ENCODE measurements around the gene BRD1.
"Not testable (repeated sequence)": the region's sequence is repeated elsewhere in the genome, so short reads cannot be mapped to it uniquely, and the experiment has no call there.

BRD1 gene

DNA sequence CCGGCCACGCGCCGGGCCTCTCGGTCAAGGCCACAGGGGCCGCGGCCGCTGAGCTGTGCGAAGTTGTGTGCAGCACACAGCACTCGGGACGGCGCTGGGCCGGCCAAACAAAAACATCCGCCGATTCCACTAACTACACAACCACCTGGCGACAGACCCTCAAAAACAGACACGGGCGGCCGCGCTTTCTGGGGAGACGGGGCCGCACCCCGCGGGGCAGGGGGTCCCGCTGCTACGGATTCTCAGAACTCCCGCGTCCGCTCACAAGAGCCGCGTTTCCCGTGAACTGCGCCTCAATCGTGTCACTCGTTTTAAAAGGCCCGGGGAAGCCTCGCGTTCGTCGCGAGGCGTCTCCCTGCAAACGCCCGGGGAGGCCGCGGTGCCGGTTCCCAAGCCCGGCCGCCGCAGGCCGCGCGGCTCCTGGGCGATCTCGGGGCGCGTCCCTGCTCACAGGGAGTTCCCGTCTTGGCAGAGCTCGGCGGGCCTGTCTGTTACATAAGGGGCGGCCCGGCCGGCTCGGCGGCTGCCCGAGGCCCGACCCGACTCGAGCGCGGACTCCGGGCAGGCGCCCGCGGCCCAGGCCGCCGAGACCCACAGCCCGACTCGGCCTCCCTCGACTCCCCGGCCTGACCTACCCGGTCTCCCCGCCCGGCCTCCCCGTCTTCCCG is 936 bp downstream of the BRD1 start:
- no peak for DNase-seq (ENCODE audit: low spot score)

GRCh38 chr22:49825944-49826602 is 1.6 kb downstream of the BRD1 start:
- DNase-seq (ENCODE audit: low spot score): no peak

- DNase-seq (ENCODE audit: low spot score): no peak
Measured at GRCh38 chr22:49825436-49825835, 2.2 kb downstream of the BRD1 start.

DNA sequence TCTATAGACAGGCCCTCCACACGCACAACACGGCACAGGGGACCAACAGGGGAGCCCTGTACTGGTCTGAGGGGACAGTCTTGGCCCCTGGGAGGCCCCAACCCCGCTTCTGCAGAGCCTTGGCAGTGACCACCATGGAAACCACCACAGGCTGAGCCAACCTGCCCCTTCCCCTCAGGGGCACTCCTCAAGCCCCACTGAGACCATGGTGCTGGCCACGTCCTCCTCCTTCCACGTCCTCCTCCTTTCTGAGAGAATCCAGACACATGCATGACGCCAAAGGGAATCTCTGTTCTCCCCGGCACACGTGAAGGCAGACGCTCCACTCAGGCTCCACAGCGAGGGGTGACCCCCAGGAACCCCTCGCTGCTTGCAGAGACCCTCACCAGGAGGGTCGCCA is 2.7 kb downstream of the BRD1 start:
- no peak for DNase-seq (ENCODE audit: low spot score)

DNA sequence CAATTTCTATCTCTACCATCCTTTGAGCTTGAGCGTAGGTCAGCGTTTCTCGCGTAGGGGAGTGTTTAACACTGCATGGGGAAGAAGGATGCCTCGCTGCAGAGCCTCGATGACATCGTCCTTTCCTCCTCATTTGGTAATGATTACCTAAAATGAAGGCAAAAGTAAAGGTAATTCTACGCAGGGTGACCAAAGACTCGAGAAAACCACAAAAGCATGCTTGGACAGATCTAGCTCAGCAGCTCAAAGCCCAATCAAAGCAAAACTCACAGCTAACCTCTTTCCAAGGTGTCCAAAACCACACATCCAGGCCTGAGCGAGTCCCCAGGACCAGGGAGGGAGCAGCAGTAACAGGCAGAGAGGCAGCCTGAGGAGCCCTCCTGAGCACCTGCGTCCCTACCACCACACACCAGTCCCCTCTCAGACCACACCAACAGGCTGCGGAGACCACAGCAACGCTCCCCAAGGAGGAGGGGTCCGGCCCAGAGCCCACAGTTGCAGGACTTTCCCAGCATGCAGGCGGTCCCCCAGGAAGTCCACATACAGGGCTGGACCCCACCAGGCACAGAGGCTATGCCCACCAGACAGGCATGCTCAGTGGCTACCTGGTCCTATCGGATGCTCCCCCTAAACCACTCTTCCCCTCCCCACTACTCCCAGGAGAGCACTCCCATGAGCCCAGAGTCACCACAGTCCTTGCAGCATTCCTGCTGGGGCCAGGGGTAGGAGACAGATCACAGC is 3.3 kb downstream of the BRD1 start:
- no peak for DNase-seq (ENCODE audit: low spot score)

- DNase-seq (ENCODE audit: low spot score): no peak
Measured at GRCh38 chr22:49823289-49824045, 4.2 kb downstream of the BRD1 start.

- DNase-seq (ENCODE audit: low spot score): not testable (repeated sequence)
Measured at GRCh38 chr22:49821741-49822140, 5.9 kb downstream of the BRD1 start.

- no peak for DNase-seq (ENCODE audit: low spot score)
Measured at GRCh38 chr22:49820984-49821383, 6.7 kb downstream of the BRD1 start.

DNA sequence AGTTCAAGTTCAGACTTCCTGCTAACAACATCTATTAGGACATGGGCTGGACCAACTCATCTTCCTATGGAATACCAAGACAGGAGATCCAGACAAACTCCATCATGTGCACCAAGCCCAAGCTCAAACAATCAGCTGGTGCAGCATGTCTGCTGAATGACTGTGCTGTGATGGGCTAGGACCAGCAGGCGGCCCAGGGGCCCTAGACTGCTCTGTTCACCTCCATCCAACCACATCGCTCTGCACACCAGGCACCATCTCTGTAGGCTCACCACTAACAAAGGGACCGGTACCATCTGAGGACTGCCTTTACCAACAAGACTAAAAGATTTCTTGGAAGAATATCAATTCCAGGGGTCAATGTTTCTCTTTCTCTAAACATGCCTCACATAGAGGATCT is 10.3 kb downstream of the BRD1 start:
- DNase-seq (ENCODE audit: low spot score): no peak

GRCh38 chr22:49815641-49816091 is 12.0 kb downstream of the BRD1 start:
- no peak for DNase-seq (ENCODE audit: low spot score)

GRCh38 chr22:49814856-49815255 is 12.8 kb downstream of the BRD1 start:
- DNase-seq (ENCODE audit: low spot score): no peak

- no peak for DNase-seq (ENCODE audit: low spot score)
Measured at GRCh38 chr22:49814164-49814686, 13.4 kb downstream of the BRD1 start.

DNA sequence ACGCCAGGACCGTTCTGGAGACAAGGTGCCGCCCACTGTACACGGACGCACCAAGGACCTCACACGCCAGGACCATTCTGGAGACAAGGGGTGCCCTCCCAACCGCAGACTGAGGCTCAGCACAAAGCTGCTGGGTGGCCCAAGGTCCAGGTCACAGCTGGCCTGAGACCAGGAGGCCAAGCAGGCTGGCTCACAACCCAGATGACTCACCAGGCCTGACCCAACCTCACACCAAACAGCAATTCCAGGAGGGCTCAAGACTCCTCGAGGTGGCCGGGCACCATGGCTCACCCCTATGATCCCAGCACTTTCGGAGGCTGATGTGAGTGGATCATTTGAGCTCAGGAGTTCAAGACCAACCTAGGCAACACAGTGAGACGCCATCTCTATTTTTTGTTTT is 14.8 kb downstream of the BRD1 start:
- no peak for DNase-seq (ENCODE audit: low spot score)

- no peak for DNase-seq (ENCODE audit: low spot score)
Measured at GRCh38 chr22:49811020-49811791, 16.5 kb downstream of the BRD1 start.

GRCh38 chr22:49810363-49811019 is 17.2 kb downstream of the BRD1 start:
- DNase-seq (ENCODE audit: low spot score): no peak

GRCh38 chr22:49807780-49808708 is 19.6 kb downstream of the BRD1 start:
- no peak for DNase-seq (ENCODE audit: low spot score)

DNA sequence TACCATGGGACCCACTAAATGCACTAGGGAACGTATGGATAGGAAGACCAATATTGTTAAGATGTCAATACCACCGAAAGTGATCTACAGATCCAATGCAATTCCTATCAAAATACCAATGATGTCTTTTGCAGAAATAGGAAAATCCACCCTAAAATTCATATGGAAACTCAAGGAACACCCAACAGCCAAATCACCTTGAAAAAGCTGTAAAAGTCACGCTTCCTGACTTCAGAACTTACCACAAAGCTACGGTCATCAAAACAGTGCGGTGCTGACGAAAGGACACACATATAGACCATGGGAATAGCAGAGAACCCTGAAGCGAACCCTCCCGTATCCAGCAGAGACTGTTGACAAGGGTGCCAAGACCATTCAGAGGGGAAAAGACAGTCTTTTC is 20.5 kb downstream of the BRD1 start:
- DNase-seq (ENCODE audit: low spot score): no peak

- DNase-seq (ENCODE audit: low spot score): no peak
Measured at GRCh38 chr22:49803737-49804375, 23.8 kb downstream of the BRD1 start.

GRCh38 chr22:49803134-49803533 is 24.5 kb downstream of the BRD1 start:
- DNase-seq (ENCODE audit: low spot score): no peak
